ENCODE data around the gene SCG3.
"Not testable (repeated sequence)": the region's sequence is repeated elsewhere in the genome, so short reads cannot be mapped to it uniquely, and the experiment has no call there.

SCG3 gene

GRCh38 chr15:51647128-51647562 is 34.2 kb upstream of the SCG3 start:
- no peak overlapping the region for H2BK5ac ChIP-seq (ENCODE audit: low read length)
- H3K18ac ChIP-seq (ENCODE audit: low read length) = no peak overlapping the region
- no peak overlapping the region for H3K27ac ChIP-seq (replicated peaks; ENCODE audit: low read length)
- no peaks in the 10 kb centered on the region for H3K79me1 ChIP-seq (ENCODE audit: low read depth, low read length)
- H3K23ac ChIP-seq (ENCODE audit: low read depth, low read length, poor library complexity) = no peak overlapping the region
- no peak overlapping the region for H3K4me3 ChIP-seq (ENCODE audit: low read length in 2 of 2)
- no peaks in the 10 kb centered on the region for H3K4me1 ChIP-seq (ENCODE audit: control insufficient read depth in 2 of 2, insufficient read depth in 1 of 2, low read depth in 1 of 2, low read length in 2 of 2)
- no peak overlapping the region for H3K9ac ChIP-seq (ENCODE audit: low read depth, low read length, poor library complexity)
- no peaks in the 10 kb centered on the region for H3K9me3 ChIP-seq (replicated peaks in 1 of 2; ENCODE audit: control insufficient read depth in 2 of 2, insufficient read depth in 1 of 2, low read depth in 1 of 2, low read length in 2 of 2)
- H2BK15ac ChIP-seq (ENCODE audit: low read length) = no peak overlapping the region
- no peak overlapping the region for H2AK5ac ChIP-seq (ENCODE audit: low read depth, low read length)
- H2AFZ ChIP-seq (ENCODE audit: low read length) = peak overlapping the region; percentile 12
- peaks cover 0 to 16% (median 0%) of the 10 kb centered on the region in 3 experiments for H3K27me3 ChIP-seq (ENCODE audit: control insufficient read depth in 3 of 3, insufficient read depth in 3 of 3, low read depth in 1 of 3, low read length in 3 of 3)
- no peak overlapping the region for H4K8ac ChIP-seq (ENCODE audit: low read depth, low read length)
- H2BK12ac ChIP-seq (ENCODE audit: low read length) = no peak overlapping the region
- no peak overlapping the region for H2BK120ac ChIP-seq (ENCODE audit: low read depth, low read length)
- H3K14ac ChIP-seq (ENCODE audit: low read length) = no peak overlapping the region
- WGBS, 2 donors (ENCODE audit: extremely low coverage in 2 of 2, insufficient read length in 2 of 2, insufficient replicate concordance in 1 of 2) = no CpG with 5 or more reads among the region's 3 CpGs
- no peaks in the 10 kb centered on the region for H3K36me3 ChIP-seq (replicated peaks in 1 of 2; ENCODE audit: control insufficient read depth in 2 of 2, insufficient read depth in 2 of 2, low read length in 2 of 2)
- no peak overlapping the region for H3K4me2 ChIP-seq (ENCODE audit: insufficient read depth, low read length, poor library complexity, severe bottlenecking)
- DNase-seq (ENCODE audit: low spot score) = no peak
- no peak overlapping the region for H3K4ac ChIP-seq (ENCODE audit: low read length)
- H4K91ac ChIP-seq (ENCODE audit: low read depth, low read length, poor library complexity) = no peak overlapping the region

GRCh38 chr15:51648101-51648500 is 33.2 kb upstream of the SCG3 start:
- H3K9ac ChIP-seq (ENCODE audit: low read depth, low read length, poor library complexity); DNase-seq (ENCODE audit: low spot score); H3K9me3 ChIP-seq (replicated peaks in 1 of 2; ENCODE audit: control insufficient read depth in 2 of 2, insufficient read depth in 1 of 2, low read depth in 1 of 2, low read length in 2 of 2); H4K8ac ChIP-seq (ENCODE audit: low read depth, low read length); H3K14ac ChIP-seq (ENCODE audit: low read length); H3K4me3 ChIP-seq (ENCODE audit: low read length in 2 of 2); H3K18ac ChIP-seq (ENCODE audit: low read length); H3K27ac ChIP-seq (replicated peaks; ENCODE audit: low read length); H3K4ac ChIP-seq (ENCODE audit: low read length); H2BK5ac ChIP-seq (ENCODE audit: low read length); H3K79me1 ChIP-seq (ENCODE audit: low read depth, low read length); H3K4me1 ChIP-seq (ENCODE audit: control insufficient read depth in 2 of 2, insufficient read depth in 1 of 2, low read depth in 1 of 2, low read length in 2 of 2); H3K4me2 ChIP-seq (ENCODE audit: insufficient read depth, low read length, poor library complexity, severe bottlenecking); H2AFZ ChIP-seq (ENCODE audit: low read length); H2BK15ac ChIP-seq (ENCODE audit: low read length); H4K91ac ChIP-seq (ENCODE audit: low read depth, low read length, poor library complexity); H2AK5ac ChIP-seq (ENCODE audit: low read depth, low read length); H3K36me3 ChIP-seq (replicated peaks in 1 of 2; ENCODE audit: control insufficient read depth in 2 of 2, insufficient read depth in 2 of 2, low read length in 2 of 2); H2BK12ac ChIP-seq (ENCODE audit: low read length); H2BK120ac ChIP-seq (ENCODE audit: low read depth, low read length); H3K23ac ChIP-seq (ENCODE audit: low read depth, low read length, poor library complexity): not testable (repeated sequence)
- WGBS, 2 donors (ENCODE audit: extremely low coverage in 2 of 2, insufficient read length in 2 of 2, insufficient replicate concordance in 1 of 2) = no CpG with 5 or more reads among the region's 1 CpG
- H3K27me3 ChIP-seq (ENCODE audit: control insufficient read depth in 3 of 3, insufficient read depth in 3 of 3, low read depth in 1 of 3, low read length in 3 of 3) = peaks cover 0 to 16% (median 0%) of the 10 kb centered on the region in 3 experiments

- not testable (repeated sequence) for H3K36me3 ChIP-seq (replicated peaks in 1 of 2; ENCODE audit: control insufficient read depth in 2 of 2, insufficient read depth in 2 of 2, low read length in 2 of 2); H4K91ac ChIP-seq (ENCODE audit: low read depth, low read length, poor library complexity); H3K4me2 ChIP-seq (ENCODE audit: insufficient read depth, low read length, poor library complexity, severe bottlenecking); H2BK5ac ChIP-seq (ENCODE audit: low read length); H3K4ac ChIP-seq (ENCODE audit: low read length); H2BK12ac ChIP-seq (ENCODE audit: low read length); H3K9ac ChIP-seq (ENCODE audit: low read depth, low read length, poor library complexity); H3K79me1 ChIP-seq (ENCODE audit: low read depth, low read length); H3K14ac ChIP-seq (ENCODE audit: low read length); H2AK5ac ChIP-seq (ENCODE audit: low read depth, low read length); H2AFZ ChIP-seq (ENCODE audit: low read length); H3K27ac ChIP-seq (replicated peaks; ENCODE audit: low read length); DNase-seq (ENCODE audit: low spot score); H3K23ac ChIP-seq (ENCODE audit: low read depth, low read length, poor library complexity); H2BK15ac ChIP-seq (ENCODE audit: low read length); H2BK120ac ChIP-seq (ENCODE audit: low read depth, low read length); H4K8ac ChIP-seq (ENCODE audit: low read depth, low read length); H3K9me3 ChIP-seq (replicated peaks in 1 of 2; ENCODE audit: control insufficient read depth in 2 of 2, insufficient read depth in 1 of 2, low read depth in 1 of 2, low read length in 2 of 2); H3K4me3 ChIP-seq (ENCODE audit: low read length in 2 of 2); H3K4me1 ChIP-seq (ENCODE audit: control insufficient read depth in 2 of 2, insufficient read depth in 1 of 2, low read depth in 1 of 2, low read length in 2 of 2); H3K18ac ChIP-seq (ENCODE audit: low read length)
- peaks cover 0 to 16% (median 0%) of the 10 kb centered on the region in 3 experiments for H3K27me3 ChIP-seq (ENCODE audit: control insufficient read depth in 3 of 3, insufficient read depth in 3 of 3, low read depth in 1 of 3, low read length in 3 of 3)
- no CpG with 5 or more reads among the region's 4 CpGs for WGBS, 2 donors (ENCODE audit: extremely low coverage in 2 of 2, insufficient read length in 2 of 2, insufficient replicate concordance in 1 of 2)
Measured at GRCh38 chr15:51648643-51649042, 32.7 kb upstream of the SCG3 start.

GRCh38 chr15:51649659-51650521 is 31.4 kb upstream of the SCG3 start:
- H3K79me1 ChIP-seq (ENCODE audit: low read depth, low read length) = no peaks in the 10 kb centered on the region
- peaks cover 0 to 10% (median 0%) of the 10 kb centered on the region in 3 experiments for H3K27me3 ChIP-seq (ENCODE audit: control insufficient read depth in 3 of 3, insufficient read depth in 3 of 3, low read depth in 1 of 3, low read length in 3 of 3)
- H3K36me3 ChIP-seq (replicated peaks in 1 of 2; ENCODE audit: control insufficient read depth in 2 of 2, insufficient read depth in 2 of 2, low read length in 2 of 2) = no peaks in the 10 kb centered on the region
- no peak overlapping the region for H2BK120ac ChIP-seq (ENCODE audit: low read depth, low read length)
- no peaks in the 10 kb centered on the region for H3K9me3 ChIP-seq (replicated peaks in 1 of 2; ENCODE audit: control insufficient read depth in 2 of 2, insufficient read depth in 1 of 2, low read depth in 1 of 2, low read length in 2 of 2)
- H3K4ac ChIP-seq (ENCODE audit: low read length) = no peak overlapping the region
- no peak overlapping the region for H2BK12ac ChIP-seq (ENCODE audit: low read length)
- no peak overlapping the region for H4K8ac ChIP-seq (ENCODE audit: low read depth, low read length)
- no peak overlapping the region for H3K14ac ChIP-seq (ENCODE audit: low read length)
- H3K4me1 ChIP-seq (ENCODE audit: control insufficient read depth in 2 of 2, insufficient read depth in 1 of 2, low read depth in 1 of 2, low read length in 2 of 2) = no peaks in the 10 kb centered on the region
- no peak overlapping the region for H3K9ac ChIP-seq (ENCODE audit: low read depth, low read length, poor library complexity)
- no peak overlapping the region for H4K91ac ChIP-seq (ENCODE audit: low read depth, low read length, poor library complexity)
- no CpG with 5 or more reads among the region's 4 CpGs for WGBS, 2 donors (ENCODE audit: extremely low coverage in 2 of 2, insufficient read length in 2 of 2, insufficient replicate concordance in 1 of 2)
- no peak overlapping the region for H2BK5ac ChIP-seq (ENCODE audit: low read length)
- H3K23ac ChIP-seq (ENCODE audit: low read depth, low read length, poor library complexity) = no peak overlapping the region
- no peak overlapping the region for H3K4me2 ChIP-seq (ENCODE audit: insufficient read depth, low read length, poor library complexity, severe bottlenecking)
- H2BK15ac ChIP-seq (ENCODE audit: low read length) = no peak overlapping the region
- H2AFZ ChIP-seq (ENCODE audit: low read length) = no peak overlapping the region
- no peak overlapping the region for H2AK5ac ChIP-seq (ENCODE audit: low read depth, low read length)
- DNase-seq (ENCODE audit: low spot score) = peak; percentile 56
- no peak overlapping the region for H3K4me3 ChIP-seq (ENCODE audit: low read length in 2 of 2)
- no peak overlapping the region for H3K27ac ChIP-seq (replicated peaks; ENCODE audit: low read length)
- H3K18ac ChIP-seq (ENCODE audit: low read length) = no peak overlapping the region
